ENCODE data around the gene PSORS1C2. TPM values are rescaled to one million over a fixed set of nuclear protein-coding genes. Genes with fewer than 3 reads are reported as not detected.

PSORS1C2 gene
- total RNA-seq, 1 experiment from 2014 or later: 0.33 TPM

DNA sequence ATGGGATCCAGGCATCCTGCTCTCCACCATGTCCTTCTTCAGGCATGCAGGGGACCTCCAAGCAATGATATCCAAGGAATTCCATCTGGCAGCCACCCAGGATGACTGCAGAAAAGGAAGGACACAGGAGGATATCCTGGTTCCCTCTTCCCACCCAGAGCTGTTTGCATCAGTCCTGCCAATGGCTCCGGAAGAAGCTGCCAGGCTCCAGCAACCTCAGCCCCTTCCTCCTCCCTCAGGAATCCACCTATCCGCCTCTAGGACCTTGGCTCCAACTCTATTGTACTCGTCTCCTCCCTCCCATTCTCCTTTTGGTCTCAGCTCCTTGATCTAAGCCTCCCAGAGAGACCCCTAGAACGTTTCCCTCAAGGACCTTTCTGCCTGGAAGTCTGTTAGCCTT is 733 bp upstream of the PSORS1C2 start:
- Histone ChIP-seq H2BK120ac (ENCODE audit: low read depth, low read length, poor library complexity, severe bottlenecking) (no peak overlapping the region), H3K9ac (ENCODE audit: extremely low read depth, insufficient read length, low read length) (no peak overlapping the region), H3K4me2 (ENCODE audit: insufficient read depth, insufficient read length, low read length) (no peak overlapping the region), H3K79me2 (ENCODE audit: insufficient read depth, low read length) (no peaks in the 10 kb centered on the region), H2AFZ (ENCODE audit: low read length) (no peak overlapping the region), H3T11ph (ENCODE audit: low read length) (no peak overlapping the region), H3K14ac (ENCODE audit: insufficient read depth, low read length) (no peak overlapping the region), H3K56ac (ENCODE audit: insufficient read length, low read depth, low read length) (no peak overlapping the region), H4K20me1 (ENCODE audit: control insufficient read depth, insufficient read depth, insufficient read length) (no peaks in the 10 kb centered on the region), H3K79me1 (ENCODE audit: insufficient read depth, low read depth, low read length, poor library complexity, severe bottlenecking) (no peaks in the 10 kb centered on the region), H3K4me1 (ENCODE audit: insufficient read depth, low read length) (peaks cover 7% of the 10 kb centered on the region; the same call in 1 of the 2 replicates), H4K91ac (ENCODE audit: insufficient read length, low read depth, low read length) (no peak overlapping the region), H3K18ac (ENCODE audit: insufficient read length, low read depth, low read length) (no peak overlapping the region), H3K27me3 (ENCODE audit: insufficient read depth, low read length) (no peaks in the 10 kb centered on the region), H3K4ac (ENCODE audit: low read depth, low read length) (no peak overlapping the region), H3K9me3 (ENCODE audit: control insufficient read depth, low read depth, low read length) (no peaks in the 10 kb centered on the region), H3K23ac (ENCODE audit: insufficient read length, low read depth, low read length) (no peak overlapping the region), H2BK20ac (ENCODE audit: low read depth, low read length, poor library complexity, severe bottlenecking) (no peak overlapping the region), H3K23me2 (ENCODE audit: insufficient read length, low read depth, low read length, poor library complexity, severe bottlenecking) (no peaks in the 10 kb centered on the region), H4K8ac (replicated peaks; ENCODE audit: insufficient read length, low read depth, low read length) (no peak overlapping the region), H3K27ac (ENCODE audit: insufficient read length, low read depth, low read length) (no peak overlapping the region), H2BK5ac (ENCODE audit: insufficient read length, low read length) (no peak overlapping the region), H4K5ac (ENCODE audit: insufficient read length, low read depth, low read length) (no peak overlapping the region), H2AK5ac (ENCODE audit: insufficient read length, low read length) (no peak overlapping the region), H2BK12ac (ENCODE audit: insufficient read length, low read depth, low read length) (no peak overlapping the region), H2BK15ac (ENCODE audit: low read depth, low read length) (no peak overlapping the region)
- Mint-ChIP-seq H3K36me3 (ENCODE audit: insufficient read depth in 1 of 3, low read depth in 3 of 3) (peaks cover 10 to 24% (median 20%) of the 10 kb centered on the region in 3 experiments), H3K27ac (peak overlapping the region; percentile 48 to 90 (median 53); a peak in 5 of 7 replicates), H3K4me1 (peaks cover 43 to 49% of the 10 kb centered on the region in 2 experiments), H3K9me3 (no peaks in the 10 kb centered on the region; a peak in 1 of 5 replicates), H3K4me3 (peak overlapping the region in 1 of 2 experiments; percentile 48; a peak in 2 of 5 replicates), H3K27me3 (ENCODE audit: low read depth) (no peaks in the 10 kb centered on the region; the same call in none of the 2 replicates)
- no peak for TF ChIP-seq CTCF (conservative IDR thresholded peaks at IDR 0.05)
- peak; percentile 81 for DNase-seq
- no CpG with 5 or more reads among the region's 4 CpGs for WGBS (ENCODE audit: extremely low coverage, insufficient read length, low lambda C conversion rate)
